Stimulated activated CD8-positive, alpha-beta memory T cell treated with anti-CD3 and anti-CD28 coated beads, Interleukin-12 subunit alpha, Interleukin-12 subunit beta, amount 100 ng/mL, for 1 hour (primary cell): ENCODE results near the gene CRYBG3.

Experiments used
- DNase-seq: peaks from one replicate; pipeline ENCODE4 v3.0.0-alpha.2; 2020; ENCODE audit warnings: low read depth

Gene CRYBG3

DNA sequence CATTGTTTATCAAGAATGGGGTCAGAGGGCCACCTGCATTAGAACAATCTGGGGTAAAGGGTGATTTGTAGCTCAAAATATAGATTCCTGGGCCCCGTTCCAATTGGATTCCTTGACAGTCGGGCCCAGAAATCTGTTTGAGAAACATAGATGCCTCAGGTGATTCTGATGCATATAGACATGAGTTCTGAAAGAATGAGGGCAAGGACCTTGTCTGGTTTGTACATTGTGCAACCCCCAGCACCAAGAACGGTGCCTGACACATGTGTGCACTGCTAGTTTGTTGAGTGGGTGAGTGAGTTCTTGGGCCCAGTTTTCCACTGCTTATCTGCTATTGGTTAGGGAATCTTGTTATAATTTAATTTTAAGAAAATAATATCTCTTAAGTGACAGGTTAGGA lies 16.6 kb downstream of the CRYBG3 start:
- DNase-seq, result no peak

DNA sequence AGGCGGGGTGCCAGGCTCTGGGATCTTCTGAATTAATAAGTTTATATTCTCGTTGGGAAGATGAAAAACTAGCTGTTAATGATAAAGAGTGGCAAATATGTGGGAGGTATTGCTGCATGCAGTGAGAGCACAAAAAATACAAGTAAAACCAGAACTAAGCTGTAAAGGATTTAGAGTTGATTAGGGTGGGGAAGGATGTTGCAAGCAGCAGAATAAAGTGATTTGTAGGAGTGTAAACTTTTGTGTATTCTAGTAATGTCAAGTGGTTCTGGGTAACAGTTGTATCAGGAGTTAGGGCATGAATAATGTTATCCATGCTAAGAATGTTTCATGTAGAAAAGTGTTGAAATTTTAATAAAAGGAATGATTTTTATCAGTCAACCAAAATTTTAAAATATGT lies 18.1 kb downstream of the CRYBG3 start:
- no peak for DNase-seq

DNA sequence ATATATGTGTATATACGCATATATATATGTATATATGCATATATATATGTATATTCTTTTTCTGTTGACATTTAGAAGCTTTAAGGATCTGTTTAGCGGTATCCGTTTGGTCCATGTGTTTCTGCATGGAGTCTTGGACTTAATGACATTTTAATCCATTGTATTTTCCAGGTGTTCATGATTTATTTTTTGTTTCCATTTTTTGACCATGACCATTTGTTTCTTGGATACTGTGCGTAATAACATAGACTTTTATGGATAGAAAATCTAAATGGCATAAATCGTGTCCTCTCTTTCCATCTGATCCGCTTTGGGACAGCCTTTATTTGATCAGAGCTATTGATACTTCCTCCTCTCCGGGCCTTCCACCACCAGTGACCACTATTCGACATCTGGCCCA lies 19.5 kb downstream of the CRYBG3 start:
- DNase-seq, result no peak

DNA sequence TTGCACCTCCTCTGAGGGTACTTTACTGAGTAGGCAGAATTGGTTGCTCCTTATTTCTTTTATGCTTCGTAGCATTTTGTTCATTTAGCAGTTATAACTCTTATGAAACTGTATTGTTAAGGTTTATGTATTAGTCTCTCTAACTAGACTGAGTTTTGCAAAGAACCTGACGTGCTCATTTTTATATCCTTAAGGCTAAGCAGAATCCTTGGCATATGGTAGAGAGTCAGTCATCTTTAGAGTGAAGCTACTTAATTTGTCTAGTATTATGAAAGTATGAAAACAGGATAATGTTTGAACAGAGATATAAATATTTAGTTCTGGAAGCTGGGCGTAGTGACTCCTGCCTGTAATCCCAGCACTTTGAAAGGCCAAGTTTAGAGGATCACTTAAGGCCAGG lies 20.1 kb downstream of the CRYBG3 start:
- no peak for DNase-seq

DNA sequence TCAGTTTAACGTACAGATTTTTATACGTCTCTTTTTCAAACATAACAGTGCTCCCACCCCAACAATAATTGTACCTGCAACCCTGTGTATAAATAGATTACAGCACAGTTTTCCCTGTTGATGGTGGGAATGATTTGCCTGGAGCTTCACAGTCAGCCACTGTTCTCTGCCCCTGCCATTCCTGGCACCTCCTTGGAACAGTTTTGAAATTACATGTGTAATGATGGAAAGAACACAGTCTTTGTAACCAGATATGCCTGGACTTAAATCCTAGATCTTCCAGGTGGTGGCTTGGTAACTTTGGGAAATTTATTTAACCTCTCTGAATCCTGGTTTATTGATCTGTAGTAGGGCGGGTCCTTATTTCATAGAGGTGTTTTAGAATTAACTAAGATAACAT lies 27.0 kb downstream of the CRYBG3 start:
- DNase-seq, result no peak

DNA sequence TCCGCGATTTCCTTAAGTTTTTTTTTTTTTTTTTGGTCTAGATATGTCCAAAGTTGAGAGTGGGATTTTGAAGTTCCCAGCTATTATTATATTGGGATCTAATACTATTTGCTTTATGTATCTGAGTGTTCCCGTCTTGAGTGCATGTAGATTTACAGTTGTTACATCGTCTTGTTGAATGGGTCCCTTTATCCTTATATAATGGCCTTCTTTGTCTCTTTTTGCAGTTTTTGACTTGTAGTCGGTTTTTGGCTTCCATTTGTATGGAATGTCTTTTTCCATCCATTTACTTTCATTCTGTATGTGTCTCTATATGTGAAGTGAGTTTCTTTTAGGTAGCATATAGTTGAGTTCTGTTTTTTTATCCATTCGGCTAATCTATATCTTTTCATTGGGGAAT lies 35.6 kb downstream of the CRYBG3 start:
- no peak for DNase-seq

DNA sequence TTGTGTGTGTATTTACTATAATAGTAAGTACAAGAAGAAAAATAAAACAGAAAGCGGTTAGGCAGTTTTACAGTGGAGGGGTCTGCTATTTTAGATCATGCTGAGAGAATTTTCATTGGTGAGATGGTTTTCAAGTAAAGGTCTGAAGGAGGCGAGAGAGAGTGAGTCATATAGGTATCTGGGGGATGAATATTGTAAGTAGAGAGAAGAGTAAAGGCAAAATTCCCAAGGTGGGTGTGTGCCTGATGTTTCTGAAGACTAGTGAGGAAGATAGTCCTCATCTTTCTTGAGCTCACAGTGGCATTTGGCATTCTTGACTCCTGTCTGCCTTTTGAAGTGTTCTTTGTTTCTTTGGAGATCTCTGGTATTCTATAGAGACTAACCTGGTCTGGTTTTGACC lies 38.6 kb downstream of the CRYBG3 start:
- DNase-seq, result no peak

DNA sequence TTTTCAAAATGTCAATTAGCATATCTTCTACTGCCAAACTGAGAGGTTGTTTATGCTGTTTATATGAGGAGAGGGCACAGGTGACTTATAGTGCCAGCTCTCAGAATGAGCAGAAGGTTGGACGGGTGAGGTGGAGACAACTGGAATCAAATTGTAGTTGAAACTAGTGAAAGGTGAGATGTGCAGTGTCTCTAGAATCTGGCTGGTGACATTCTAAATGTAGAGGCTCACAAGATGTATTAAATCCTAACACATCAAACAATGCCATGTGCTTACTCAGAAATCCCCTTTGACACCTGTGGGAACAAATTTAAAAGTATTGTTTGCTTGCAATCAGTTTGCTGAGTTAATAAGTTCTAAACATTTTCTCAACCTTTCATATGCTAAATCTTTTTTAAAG lies 40.8 kb downstream of the CRYBG3 start:
- DNase-seq, result no peak

DNA sequence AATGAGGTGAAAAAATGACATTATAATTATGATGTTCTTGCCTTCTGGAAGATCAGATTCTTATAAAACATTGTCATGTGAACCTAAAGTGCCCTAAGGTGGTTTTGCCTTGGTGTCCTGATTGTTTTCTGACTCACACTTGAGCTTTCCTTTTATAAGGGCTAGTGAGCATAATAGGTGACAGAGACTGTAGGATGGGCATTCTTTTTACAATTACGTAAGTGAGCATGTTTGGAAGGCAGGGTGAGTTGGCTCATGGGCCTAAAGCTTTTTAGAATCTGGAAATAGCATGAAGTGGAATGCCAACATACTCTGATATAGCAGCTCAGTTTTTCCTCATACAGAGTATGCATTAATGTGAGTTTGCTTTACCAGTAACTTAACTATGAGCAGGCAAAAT lies 41.2 kb downstream of the CRYBG3 start:
- no peak for DNase-seq

DNA sequence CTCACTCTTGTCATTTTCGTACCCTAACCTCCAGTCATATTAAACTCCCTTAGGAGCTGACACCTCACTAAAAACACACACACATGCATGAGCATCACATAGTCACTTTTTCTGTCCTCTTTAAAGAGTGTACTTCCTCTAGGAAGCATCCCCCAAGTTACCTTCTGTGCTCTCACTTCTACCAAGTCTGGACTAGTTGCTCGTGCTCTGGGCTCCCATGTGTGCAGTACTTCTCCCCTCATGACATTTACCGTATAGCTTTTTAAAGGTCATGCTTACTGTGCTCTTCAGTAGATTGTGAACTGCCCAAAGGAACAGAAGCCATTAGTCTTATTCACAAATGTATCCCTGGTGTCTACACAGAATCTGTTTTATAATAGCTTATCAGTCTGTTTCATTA lies 42.0 kb downstream of the CRYBG3 start:
- DNase-seq, result no peak

DNA sequence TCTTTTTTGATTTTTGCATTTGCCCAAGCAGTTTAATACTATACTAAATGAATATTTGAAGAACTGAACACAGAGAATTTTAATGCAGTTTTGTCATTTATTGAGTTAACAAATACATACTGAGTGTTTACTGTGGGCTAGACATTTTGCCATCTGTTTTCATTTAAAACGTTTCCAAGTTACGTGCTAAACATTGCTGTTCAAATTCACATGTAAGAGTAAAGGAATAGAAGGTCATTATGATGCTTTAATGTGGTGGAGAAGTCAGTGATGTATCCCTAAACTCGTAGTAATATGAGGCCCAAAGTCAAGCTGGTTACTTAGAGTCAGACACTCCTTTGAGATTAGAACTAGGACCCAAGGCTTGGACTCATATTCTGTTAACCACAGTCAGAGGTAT lies 49.4 kb downstream of the CRYBG3 start:
- no peak for DNase-seq

DNA sequence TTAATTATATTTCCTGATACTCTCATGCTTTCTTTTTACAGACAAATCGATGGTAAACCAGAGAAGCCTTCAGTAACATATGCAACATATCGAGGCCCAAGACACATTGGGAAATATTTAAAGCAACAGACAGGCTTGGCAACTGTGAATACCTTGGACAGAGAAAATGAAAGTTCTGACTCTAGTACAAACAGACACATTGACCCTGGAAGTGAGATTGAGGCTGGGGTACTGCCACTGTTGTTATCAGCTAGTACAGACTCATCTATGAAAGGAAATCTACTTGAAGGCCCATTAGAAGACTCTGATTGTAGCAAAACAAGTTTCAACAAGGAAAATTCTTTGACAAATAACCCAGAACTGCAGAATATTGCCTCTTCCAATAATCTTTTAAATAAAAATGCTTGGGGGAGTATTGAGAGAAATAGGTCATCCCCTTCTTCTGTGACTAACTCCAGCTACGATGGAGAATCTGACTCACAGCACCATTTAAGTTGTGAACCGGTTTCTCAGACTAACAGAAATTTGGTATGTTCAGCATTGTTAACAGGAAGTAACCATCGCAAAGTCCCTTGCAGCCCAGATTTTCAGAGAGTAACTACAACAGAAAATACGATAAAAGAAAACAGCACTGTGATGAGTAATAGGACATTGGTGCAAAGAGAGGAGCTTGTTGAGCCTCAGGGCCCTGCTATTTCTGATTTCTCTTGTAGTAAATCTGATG lies 50.2 kb downstream of the CRYBG3 start:
- peak; percentile 8 for DNase-seq

DNA sequence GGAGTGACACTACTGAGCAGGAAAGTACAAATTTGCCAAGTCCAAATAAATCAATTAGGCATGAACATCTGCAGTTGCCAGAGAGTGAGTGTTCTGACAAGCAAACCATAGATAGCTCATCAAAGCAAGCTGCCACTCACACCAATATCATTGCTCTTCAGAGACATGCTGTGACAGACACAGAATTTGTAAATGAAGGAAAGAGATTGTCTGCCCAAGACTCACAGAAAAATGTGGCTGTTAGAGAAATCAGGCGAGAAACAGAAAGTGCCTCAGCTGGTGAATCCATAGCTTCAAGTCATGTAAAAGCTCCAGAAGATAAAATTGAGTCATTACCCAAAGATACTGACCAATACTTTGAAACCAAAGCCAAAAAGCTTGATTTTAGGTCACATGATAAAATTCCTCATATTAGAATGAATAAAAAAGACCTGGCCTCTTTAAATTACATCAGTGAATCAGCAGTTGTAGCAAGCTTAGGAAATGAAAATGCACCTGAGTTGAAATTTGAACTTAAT lies 50.8 kb downstream of the CRYBG3 start:
- DNase-seq, result no peak

DNA sequence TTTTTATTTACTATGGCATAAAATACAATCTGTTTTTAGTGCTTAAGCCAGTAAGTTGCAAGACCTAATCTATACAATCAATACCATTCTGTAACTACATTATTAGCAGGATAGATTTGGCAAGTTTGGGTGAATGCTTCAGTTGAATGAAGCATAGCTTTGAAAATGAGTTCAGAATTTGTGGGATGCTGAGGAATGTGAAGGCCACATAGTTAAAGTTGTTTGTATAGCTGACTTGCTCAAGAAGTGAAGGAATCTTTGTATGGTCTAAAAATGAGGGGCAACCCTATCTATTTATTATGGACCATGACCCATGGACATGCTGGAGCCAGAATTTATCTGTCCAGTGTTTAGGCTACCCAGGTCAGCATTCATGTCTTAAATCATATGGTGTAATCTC lies 58.5 kb downstream of the CRYBG3 start:
- no peak for DNase-seq

DNA sequence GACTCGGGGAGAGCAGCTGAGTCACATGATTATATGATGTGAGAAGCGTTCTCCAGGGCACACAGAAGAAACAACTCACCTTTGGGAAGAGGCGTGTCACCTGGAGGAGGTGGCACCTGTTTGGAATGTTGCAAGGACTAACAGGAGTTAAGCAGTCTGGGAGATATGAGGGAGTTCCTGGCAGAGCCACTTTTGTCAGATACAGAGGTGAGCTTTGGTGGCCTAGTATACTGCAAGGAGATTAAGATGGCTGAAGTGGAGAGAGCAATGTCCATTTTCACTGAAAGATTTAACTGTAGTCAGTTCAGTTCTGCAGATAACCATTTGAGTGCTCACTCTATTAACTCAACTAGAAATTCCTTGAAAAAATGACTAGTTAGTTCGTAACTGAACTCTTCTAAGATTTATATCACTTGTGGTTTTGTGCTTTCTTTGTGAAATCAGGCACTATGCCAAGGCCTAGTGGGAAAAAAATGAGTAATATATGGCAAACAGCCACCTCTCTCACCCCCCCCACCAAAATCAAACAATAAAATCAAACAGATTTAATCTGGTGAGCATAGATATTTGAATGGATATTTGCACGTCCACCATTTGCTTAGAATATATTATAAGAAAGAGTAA lies 61.3 kb downstream of the CRYBG3 start:
- no peak for DNase-seq

DNA sequence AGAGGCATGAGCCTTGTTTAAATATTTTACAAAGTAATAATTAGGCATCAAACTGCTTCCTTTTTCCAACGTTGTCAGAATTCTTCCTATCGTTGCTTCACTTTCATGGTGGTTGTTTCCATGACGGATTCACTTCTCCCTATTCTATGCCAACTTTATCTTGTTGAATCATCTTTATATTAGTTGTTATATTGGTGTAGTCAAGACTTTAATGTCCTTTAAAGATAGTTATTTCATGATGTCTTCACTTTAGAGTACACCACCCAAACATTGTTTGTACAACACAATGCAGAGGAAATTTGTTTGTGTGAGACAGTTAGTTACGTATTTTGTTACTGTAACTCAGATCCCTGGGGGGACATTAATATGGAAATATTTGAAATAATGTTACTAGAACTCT lies 61.9 kb downstream of the CRYBG3 start:
- DNase-seq, result no peak

DNA sequence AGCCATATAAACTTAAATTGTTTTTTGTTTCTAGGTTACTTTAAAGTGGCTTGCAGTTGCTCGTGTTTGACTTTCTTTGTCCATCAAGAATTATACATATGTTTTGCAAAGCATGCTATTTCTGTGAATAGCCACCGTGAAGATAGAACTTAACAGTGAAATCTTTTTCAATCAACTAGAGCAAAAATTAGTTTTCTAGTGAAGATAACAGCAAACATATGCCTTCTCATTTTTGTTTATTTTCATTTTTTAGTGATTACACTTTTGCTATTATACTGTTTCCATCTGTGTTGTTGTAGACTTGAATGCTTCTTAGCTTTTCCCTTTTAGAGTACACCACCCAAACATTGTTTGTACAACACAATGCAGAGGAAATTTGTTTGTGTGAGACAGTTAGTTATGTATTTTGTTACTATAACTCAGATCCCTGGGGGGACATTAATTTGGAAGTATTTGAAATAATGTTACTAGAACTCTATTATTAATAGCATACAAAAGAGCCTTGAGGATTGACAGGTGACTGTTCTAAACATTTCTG lies 62.8 kb downstream of the CRYBG3 start:
- no peak for DNase-seq

DNA sequence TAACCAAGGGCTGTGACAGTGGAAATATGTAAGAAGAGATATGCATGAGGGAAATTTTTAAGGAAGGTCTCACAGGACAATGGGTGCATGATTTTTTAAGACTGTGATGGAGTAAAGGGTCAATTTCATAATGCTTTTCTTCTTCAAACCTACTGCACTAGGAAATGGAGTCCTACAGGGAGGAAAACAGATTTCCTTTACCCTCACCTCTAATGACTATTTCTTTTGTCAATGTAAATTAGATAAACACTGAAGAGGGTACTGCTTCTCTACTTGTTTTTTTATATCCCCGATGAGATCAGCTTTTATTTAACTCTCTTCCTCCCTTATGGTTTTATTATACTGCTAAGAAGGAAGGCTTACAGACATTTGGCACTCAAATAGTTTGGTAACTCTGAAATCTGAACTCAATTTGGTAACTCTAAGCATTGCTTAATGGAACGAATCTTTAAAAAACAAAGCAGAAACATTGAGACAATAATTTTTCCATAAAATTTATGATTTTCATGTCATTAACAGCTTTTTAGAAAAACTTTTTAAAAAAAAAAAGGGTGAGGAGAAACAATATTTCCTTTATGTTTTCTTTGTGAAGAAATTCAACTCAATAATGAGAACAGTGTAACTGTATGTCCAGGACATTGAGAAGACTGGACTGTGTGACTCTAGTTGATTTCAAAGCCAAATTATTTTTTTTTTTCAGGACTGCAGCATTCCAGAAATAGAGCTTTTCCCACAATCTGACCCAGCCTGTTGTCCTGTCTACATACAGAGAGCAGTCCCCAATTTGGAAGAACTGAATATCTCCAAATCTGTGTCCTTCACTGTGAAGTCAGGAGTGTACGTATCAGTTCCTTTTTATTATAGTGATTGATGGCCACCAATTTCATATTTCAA lies 64.4 kb downstream of the CRYBG3 start:
- DNase-seq, result no peak

DNA sequence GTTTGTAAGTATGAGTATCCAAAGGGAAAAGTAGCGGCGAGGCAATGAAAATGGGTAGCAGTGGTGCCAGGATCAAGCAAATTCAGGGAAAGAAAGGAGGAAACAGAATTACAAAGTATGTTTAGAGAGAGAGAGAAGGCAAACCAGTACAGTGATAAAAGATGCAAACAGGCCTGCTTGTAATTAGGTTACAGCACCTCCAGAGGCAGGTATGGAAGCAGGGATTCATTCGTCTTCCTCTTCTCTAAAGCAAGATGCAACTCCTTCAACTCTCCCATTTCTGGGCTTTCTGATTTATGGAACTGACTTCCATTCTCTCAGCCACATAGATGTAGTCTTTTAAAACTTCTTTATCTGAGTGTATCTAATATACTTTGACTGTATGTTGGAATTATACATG lies 68.0 kb downstream of the CRYBG3 start:
- no peak for DNase-seq

DNA sequence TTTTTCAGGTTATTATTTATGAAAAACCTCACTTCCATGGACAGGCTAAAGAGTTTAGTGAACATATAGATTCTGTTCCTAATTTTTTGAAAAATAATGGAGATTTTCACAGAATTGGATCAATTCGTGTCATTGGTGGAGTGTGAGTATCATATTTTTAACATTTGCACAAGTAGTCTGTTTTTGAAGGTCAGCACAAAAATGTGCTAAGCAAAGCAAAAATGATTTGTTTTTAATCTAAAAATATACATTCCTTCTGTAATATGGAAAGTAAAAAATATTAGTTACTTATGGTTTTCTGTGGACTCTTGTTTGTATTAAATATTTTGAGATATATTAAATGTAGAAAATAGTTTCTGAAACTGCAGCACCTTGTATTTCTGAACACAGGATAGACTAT lies 71.0 kb downstream of the CRYBG3 start:
- no peak for DNase-seq

DNA sequence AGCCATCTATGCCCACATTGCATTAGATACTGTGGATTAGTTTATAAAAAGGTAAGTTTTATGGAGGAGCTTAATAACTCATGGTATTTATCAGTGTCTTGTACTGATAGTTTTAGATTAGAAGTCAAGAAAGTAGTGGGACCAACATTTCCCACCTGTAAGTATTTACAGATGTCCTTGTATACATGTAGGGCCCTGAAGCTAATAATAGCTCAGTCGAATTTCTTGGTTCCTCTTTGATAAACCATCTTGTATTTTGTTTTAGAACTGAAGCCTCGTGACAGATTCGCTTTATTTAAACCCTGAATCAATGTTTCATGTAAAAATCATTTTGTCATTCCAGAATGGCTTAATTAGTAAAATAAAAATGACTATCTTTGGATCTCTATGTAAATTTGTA lies 73.4 kb downstream of the CRYBG3 start:
- no peak for DNase-seq

DNA sequence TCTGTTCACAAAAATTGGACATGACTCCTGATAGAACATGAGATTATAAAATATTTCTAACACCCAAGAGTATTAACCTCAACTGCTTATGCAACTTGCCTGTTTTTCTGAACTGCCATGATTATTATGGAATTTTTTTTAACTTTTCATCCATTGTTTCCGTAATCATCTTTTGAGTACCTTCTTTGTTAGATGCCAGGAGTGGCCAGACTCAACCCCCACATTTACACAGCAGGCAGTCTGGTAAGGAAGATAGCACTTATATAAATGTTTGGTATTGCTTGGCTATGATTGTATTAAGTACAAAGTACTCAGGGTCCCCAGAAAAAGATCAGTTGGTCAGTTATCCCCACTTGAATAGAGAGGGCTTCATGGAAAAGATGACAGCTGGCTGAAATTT lies 74.3 kb downstream of the CRYBG3 start:
- DNase-seq, result no peak

DNA sequence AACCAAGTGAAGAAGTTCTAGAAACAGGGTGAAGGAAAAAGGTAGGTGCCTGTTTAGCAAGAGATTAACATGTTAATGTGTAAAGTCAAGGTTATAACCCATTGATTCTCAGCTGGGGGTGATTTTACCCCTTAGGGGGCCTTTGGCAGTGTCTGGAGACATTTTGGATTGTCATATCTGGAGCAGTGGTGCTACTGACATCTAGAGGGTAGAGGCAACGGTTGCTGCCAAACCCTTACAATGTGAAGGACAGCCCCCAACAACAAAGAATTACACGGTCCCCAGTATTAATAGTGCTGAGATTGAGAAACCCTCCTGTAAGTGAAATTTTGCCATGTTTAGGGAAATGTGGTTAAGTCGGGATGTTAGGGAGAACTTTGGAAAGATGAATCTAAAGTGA lies 74.7 kb downstream of the CRYBG3 start:
- no peak for DNase-seq
